Superior temporal gyrus (tissue), 1 donor: Measurements from ENCODE around the gene SRRM2.

Experiments used
- DNase-seq: peaks from one replicate; pipeline ENCODE4 v3.0.0-alpha.2; 2016; ENCODE audit errors: extremely low spot score

SRRM2 gene

DNA sequence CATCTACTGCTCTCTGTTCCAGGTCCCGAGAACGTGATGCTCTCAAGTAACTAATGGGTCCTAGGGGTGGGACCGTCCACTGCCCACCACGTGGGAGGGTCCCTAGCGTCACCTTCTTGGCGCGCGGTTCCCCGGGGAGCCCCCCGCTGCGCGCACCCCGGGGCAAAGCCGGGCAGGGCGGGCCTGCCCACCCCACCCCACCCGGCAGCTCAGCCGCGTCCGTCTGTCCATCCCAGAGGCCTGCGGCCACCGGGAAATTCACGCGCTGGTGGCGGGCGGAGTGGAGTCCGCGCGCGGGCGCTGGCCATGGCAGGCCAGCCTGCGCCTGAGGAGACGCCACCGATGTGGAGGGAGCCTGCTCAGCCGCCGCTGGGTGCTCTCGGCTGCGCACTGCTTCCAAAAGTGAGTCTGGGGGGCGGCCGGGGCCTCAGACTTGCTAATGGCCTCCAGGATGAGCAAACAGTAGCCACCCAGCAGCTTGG, 46.3 kb downstream of the SRRM2 start:
- no peak for DNase-seq

- DNase-seq = no peak
Observed at GRCh38 chr16:2799205-2799858, 46.9 kb downstream of the SRRM2 start.

DNA sequence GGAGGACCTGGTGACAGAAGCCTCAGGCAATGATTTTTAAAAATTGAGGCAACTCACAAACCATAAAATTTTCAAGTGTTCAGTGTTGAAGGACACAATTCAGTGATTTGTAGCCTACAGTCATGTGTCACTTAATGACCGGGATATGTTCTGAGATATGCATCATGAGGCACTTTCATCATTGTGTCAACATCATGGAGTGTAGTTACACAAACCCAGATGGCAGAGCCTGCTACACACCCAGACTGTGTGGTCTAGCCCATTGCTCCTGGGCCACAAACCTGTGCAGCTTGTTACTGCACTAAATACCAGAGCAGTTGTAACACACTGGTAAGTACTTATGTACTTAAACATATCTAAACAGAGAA, 47.4 kb downstream of the SRRM2 start:
- DNase-seq = no peak

GRCh38 chr16:2803545-2804195, 51.2 kb downstream of the SRRM2 start:
- DNase-seq = no peak

DNA sequence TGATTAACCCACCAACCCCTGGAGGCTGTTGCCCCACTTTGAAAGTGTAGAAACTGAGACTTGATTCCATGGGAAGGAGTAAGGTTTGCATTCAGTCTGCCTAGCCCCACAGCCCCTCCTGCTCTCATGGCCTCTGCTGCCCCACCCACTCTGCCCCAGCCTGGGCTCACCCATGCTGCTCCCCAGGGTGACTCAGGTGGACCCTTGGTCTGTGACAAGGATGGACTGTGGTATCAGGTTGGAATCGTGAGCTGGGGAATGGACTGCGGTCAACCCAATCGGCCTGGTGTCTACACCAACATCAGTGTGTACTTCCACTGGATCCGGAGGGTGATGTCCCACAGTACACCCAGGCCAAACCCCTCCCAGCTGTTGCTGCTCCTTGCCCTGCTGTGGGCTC, 52.3 kb downstream of the SRRM2 start:
- DNase-seq = no peak

DNA sequence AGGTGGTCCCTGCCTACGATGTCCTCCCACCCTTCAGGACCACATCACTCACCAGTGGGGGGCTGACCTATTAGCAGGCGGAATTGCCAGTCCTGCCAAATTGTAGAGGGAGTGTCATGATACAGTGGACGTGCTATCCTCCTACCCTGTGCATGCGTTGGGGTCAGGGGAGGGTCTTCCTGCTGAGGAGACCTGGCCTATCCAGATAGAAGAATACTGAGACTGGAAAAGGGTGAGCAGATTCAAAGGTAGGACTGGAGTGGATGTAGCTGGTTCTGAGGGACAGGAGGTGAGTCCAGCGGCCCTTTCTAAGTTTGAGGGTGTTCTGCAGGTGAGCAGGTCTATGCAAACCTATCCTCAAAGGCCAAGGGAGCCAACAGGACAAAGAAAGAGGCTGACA, 53.8 kb downstream of the SRRM2 start:
- DNase-seq = no peak

- no peak for DNase-seq
Observed at GRCh38 chr16:2808181-2808580, 55.7 kb downstream of the SRRM2 start.

GRCh38 chr16:2809149-2809760, 56.8 kb downstream of the SRRM2 start:
- DNase-seq = no peak

- no peak for DNase-seq
Observed at GRCh38 chr16:2810651-2811050, 58.2 kb downstream of the SRRM2 start.

DNA sequence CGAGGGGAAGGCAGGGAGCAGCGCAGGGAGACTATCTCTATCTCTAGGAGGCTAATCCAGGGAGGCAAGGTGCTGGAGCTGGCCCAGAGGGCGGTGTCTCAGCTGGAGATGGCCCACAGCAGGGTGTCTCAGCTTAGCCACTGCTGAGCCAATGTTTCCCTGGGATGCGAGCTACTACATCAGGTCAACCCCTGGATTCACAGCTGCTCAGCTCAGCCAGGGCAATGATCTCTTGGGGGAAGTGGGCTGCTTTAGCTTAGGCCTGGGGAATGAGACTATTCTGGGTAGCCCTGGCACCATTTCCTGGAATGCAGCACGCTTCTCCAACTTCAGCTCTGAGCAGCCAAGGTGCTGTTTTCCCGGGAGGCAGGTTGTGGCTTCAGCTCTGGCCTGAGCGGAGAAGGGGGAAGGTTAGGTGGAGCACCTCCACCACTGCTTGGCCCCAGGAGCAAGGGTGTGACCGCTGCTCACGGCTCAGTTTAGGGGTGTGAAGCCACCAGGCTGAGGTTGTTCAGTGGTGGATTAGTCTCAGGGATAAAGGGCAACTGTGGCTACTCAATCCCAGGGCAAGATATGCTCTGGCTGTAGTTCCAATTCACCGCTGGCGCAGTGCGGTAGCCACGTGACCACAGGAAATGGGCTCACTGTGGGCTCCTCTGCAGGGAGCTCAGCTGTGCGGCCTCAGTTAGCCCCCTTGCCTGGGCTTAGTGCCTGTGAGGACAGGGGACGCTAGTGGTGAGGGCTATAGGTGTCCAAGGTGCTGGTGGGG, 59.4 kb downstream of the SRRM2 start:
- DNase-seq = no peak

DNA sequence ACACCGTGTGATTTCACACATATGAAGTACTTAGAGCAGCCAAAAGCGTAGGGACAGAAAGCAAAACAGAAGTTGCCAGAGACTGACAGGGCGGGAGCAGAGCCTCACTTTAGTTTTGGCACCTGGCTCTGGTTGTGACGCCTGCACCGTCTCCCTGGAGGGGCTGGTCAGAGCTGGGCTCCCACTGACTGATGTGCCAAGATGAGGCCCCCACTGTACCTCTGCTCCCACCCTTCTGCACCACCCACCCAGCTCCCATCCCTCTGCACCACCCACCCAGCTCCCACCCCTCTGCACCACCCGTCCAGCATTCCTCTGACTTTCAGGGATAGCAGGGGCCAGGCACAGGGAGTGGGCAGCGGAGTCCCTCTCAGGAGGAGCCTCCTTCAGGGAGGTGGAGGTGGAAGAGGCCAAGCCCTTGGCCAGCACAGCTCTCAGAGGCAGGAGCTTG, 61.4 kb downstream of the SRRM2 start:
- peak; percentile 38 for DNase-seq

GRCh38 chr16:2814551-2815298, 62.3 kb downstream of the SRRM2 start:
- DNase-seq = no peak

- no peak for DNase-seq
Observed at GRCh38 chr16:2815299-2815771, 62.9 kb downstream of the SRRM2 start.

DNA sequence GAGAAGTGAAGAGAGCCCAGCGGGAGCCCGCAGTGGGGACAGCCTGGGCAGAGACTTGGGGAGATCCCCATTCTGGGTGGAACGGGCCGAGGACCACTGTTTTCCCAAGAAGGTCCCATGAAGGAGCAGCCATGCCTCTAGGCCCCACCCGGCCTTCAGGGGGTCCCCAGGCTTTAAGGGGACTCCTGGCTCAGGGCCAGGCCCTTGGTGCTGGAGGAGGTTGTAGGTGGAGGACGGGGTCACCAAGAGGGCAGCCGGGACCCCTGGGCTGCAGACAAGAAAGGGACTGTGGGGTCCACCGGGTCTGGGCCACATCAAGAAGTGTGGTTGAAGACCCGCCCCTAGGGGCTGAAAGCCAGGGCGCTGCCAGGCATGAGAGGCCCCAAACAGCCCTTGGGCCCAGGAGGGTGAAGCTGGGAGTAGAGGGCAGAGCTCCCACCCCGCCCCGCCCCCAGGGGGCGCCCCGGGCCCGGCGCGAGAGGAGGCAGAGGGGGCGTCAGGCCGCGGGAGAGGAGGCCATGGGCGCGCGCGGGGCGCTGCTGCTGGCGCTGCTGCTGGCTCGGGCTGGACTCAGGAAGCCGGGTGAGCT, 64.4 kb downstream of the SRRM2 start, which contains the start of gene PRSS21:
TSS of gene PRSS21 (plus strand) at position 487 of the 589 bp plus-strand sequence. CDS start at position 519, 32 bp downstream.
- no peak for DNase-seq

- DNase-seq = no peak
Observed at GRCh38 chr16:2817340-2818271, 65.2 kb downstream of the SRRM2 start.

DNA sequence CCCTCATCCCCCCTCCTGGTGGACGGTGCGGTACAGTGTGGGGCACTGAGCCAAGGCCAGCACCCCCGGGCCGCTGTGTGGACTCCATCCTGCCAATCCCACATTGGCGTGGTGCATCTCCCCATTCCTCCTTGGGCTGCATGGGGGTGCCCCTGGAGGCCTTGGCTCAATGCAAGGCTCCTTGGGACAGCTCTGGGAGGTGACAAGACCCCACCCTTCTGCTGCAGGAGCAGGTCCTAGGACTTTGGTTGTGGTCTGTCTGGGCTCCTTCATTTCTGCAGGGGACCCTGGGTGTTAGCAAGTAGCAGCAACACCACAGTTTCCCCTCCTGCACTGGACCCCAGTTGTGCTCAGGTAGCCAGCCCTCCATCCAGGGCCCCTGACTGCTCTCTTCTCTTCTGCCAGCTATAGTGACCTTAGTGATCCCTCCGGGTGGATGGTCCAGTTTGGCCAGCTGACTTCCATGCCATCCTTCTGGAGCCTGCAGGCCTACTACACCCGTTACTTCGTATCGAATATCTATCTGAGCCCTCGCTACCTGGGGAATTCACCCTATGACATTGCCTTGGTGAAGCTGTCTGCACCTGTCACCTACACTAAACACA, 65.9 kb downstream of the SRRM2 start:
- DNase-seq = no peak

DNA sequence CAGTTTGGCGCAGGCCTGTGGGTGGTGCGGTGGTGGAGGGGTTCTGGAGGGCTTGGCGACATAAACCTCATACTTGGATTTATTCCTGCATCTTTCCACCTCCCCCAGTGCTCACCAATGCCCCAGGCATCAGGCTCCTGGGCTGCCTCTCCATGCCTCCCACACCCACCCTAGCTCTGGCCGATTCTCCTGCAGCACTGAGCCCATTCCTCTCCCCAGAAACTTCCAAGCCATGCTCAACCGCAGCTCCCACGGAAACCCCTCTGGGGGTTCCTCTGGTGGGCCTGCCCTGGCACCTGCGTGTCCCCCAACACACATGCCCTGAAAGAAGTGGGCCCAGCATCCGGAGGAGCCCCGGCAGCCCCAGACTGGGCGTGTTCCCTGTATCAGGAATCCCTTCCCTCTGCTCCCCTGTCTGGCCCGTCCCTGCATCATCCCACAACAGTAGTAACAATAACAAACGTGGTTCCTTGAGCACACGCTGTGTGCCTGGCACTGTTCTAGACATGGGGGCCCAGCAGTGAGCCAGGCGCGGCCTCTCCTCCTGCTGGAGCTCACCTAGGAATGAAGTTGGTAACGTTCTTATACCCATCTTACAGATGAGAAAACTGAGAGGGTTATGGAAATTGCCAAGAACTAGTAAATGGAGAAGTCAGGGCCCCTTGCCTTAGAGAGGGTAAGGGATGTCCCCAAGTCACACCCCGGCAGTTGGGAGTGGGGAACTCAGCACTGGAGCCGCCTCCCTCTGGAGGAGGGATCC, 66.9 kb downstream of the SRRM2 start:
- no peak for DNase-seq

GRCh38 chr16:2819939-2820835, 67.7 kb downstream of the SRRM2 start:
- DNase-seq = no peak
